HG03108 (cell line): ENCODE results near the gene ARL2BP.

ENCODE experiments used
- ATAC-seq: cut with Tn5 transposase; IDR thresholded peaks from one replicate; pipeline ENCODE4 v1.9.1; 2021; ENCODE audit warnings: moderate library complexity; ENCODE audit not compliant: unreplicated experiment

Gene ARL2BP

GRCh38 chr16:57235128-57236021 is 9.7 kb upstream of the ARL2BP start:
- no peak for ATAC-seq

- no peak for ATAC-seq
Observed at GRCh38 chr16:57236022-57236350, 9.1 kb upstream of the ARL2BP start.

GRCh38 chr16:57238682-57239081 is 6.4 kb upstream of the ARL2BP start:
- no peak for ATAC-seq

GRCh38 chr16:57239107-57239506 is 6.0 kb upstream of the ARL2BP start:
- no peak for ATAC-seq

GRCh38 chr16:57240851-57241250 is 4.2 kb upstream of the ARL2BP start:
- ATAC-seq = no peak

- ATAC-seq = no peak
Observed at GRCh38 chr16:57242650-57243049, 2.4 kb upstream of the ARL2BP start.

GRCh38 chr16:57244463-57244766 is 644 bp upstream of the ARL2BP start:
- ATAC-seq = no peak

GRCh38 chr16:57245472-57246113 is 534 bp downstream of the ARL2BP start:
- ATAC-seq = no peak

- ATAC-seq = no peak
Observed at GRCh38 chr16:57251352-57251751, 6.3 kb downstream of the ARL2BP start.

- ATAC-seq = no peak
Observed at GRCh38 chr16:57252148-57252721, 7.2 kb downstream of the ARL2BP start.

- ATAC-seq = no peak
Observed at GRCh38 chr16:57253466-57253865, 8.4 kb downstream of the ARL2BP start.

GRCh38 chr16:57255686-57256415 is 10.8 kb downstream of the ARL2BP start:
- ATAC-seq = no peak

GRCh38 chr16:57256601-57257395 is 11.7 kb downstream of the ARL2BP start:
- ATAC-seq = no peak

- ATAC-seq = no peak
Observed at GRCh38 chr16:57257455-57258070, 12.5 kb downstream of the ARL2BP start.

- ATAC-seq = no peak
Observed at GRCh38 chr16:57258226-57258909, 13.3 kb downstream of the ARL2BP start.

- no peak for ATAC-seq
Observed at GRCh38 chr16:57258910-57259475, 13.9 kb downstream of the ARL2BP start.

- no peak for ATAC-seq
Observed at GRCh38 chr16:57260294-57260929, 15.4 kb downstream of the ARL2BP start.

GRCh38 chr16:57261806-57262205 is 16.7 kb downstream of the ARL2BP start:
- no peak for ATAC-seq
